HepG2 (cell line): ENCODE results near the gene HELZ2. TPM values are rescaled to one million over a fixed set of nuclear protein-coding genes. Genes with fewer than 3 reads are reported as not detected.
A peak's percentile ranks its signal among the peaks of the same experiment; 100 is the strongest.

Experiments
- ATAC-seq: fragments of 200-7000 bp; cut with Tn5 transposase; 3 replicates; pipeline ENCODE4 v1.9.1; 2020; ENCODE audit warnings: mild to moderate bottlenecking, moderate library complexity
- BruUV-seq: library from RNA; stranded (reverse); fragments of 400-500 nt; replicated peaks from 2 replicates; lab custom pipeline; 2021; lab: Mats Ljungman, UMichigan
- CTCF ChIA-PET: fragments of 300-600 bp; formaldehyde crosslinking; extraction: SDS; loops from one replicate; lab custom pipeline; 2021; ENCODE audit warnings: low total read pairs, inconsistent platforms, low intra/inter-chr PET ratio; lab: Yijun Ruan, JAX
- POLR2A ChIA-PET: fragments of 350-600 bp; sonication (Branson Sonifier 250); formaldehyde crosslinking; loops from one replicate; lab custom pipeline; 2020; ENCODE audit warnings: antibody characterized with exemption, inconsistent platforms; lab: Yijun Ruan, JAX
- DNase-seq: peaks from one replicate; pipeline ENCODE4 v3.0.0-alpha.2; 2015; ENCODE audit warnings: low spot score
- FAIRE-seq: peaks from 3 replicates; lab custom pipeline; 2011; peaks lifted over from hg19 to GRCh38; lab: Jason Lieb, UNC
- H2AFZ ChIP-seq: one replicate; pipeline ENCODE4 v1.6.1; 2011; ENCODE audit warnings: low read length, inconsistent platforms
- H3K27ac ChIP-seq: fragments of 300-600 bp; 3 replicates; pipeline ENCODE4 v1.8.0; 2011; ENCODE audit warnings: mixed run types, mild to moderate bottlenecking, mixed read lengths, low read length, inconsistent platforms; ENCODE audit not compliant: insufficient read depth; ENCODE audit errors: extremely low read length
- H3K27me3 ChIP-seq, 2 experiments: fragments of 200-600 bp in 1 of 2; 2 replicates in 1 of 2; 3 replicates in 1 of 2; pipeline versions ENCODE4 v1.6.0 to v1.8.0; 2011; ENCODE audit warnings: low read length in 2 of 2, mild to moderate bottlenecking in 2 of 2, moderate library complexity in 2 of 2, inconsistent platforms in 1 of 2; ENCODE audit not compliant: insufficient read depth in 2 of 2, control insufficient read depth in 1 of 2
- H3K36me3 ChIP-seq, 2 experiments: fragments of 200-600 bp in 1 of 2; replicated peaks in 1 of 2; 2 replicates in 1 of 2; 3 replicates in 1 of 2; pipeline versions ENCODE4 v1.5.1 to v1.8.0; 2011; ENCODE audit warnings: low read length in 2 of 2, inconsistent platforms in 1 of 2; ENCODE audit not compliant: insufficient read depth in 2 of 2, control insufficient read depth in 1 of 2
- H3K4me1 ChIP-seq: 2 replicates; pipeline ENCODE4 v1.5.1; 2012; ENCODE audit warnings: low read length, inconsistent platforms; ENCODE audit not compliant: insufficient read depth
- H3K4me2 ChIP-seq: 2 replicates; pipeline ENCODE4 v1.6.0; 2011; ENCODE audit warnings: low read depth, low read length, inconsistent platforms
- H3K4me3 ChIP-seq, 3 experiments: fragments of 200-600 bp in 1 of 3; sonication (generic), shearing (Covaris generic) in 1 of 3; replicated peaks in 1 of 3; 2 replicates each; pipeline ENCODE4 v1.5.1; 2011 to 2016; ENCODE audit warnings: low read length in 3 of 3, inconsistent platforms in 2 of 3, low read depth in 2 of 3, mild to moderate bottlenecking in 2 of 3, control low read depth in 1 of 3, mixed read lengths in 1 of 3; ENCODE audit not compliant: insufficient read depth in 1 of 3
- H3K79me2 ChIP-seq: one replicate; pipeline ENCODE4 v1.6.1; 2011; ENCODE audit warnings: low read length, inconsistent platforms; ENCODE audit not compliant: insufficient read depth
- H3K9ac ChIP-seq: 2 replicates; pipeline ENCODE4 v1.6.0; 2011; ENCODE audit warnings: mild to moderate bottlenecking, low read depth, low read length, inconsistent platforms; ENCODE audit not compliant: insufficient read depth
- H3K9me3 ChIP-seq: 2 replicates; pipeline ENCODE4 v1.5.1; 2012; ENCODE audit warnings: mild to moderate bottlenecking, low read length
- H4K20me1 ChIP-seq: 2 replicates; pipeline ENCODE4 v1.6.0; 2011; ENCODE audit warnings: inconsistent platforms, mild to moderate bottlenecking, low read length, moderate library complexity; ENCODE audit not compliant: insufficient read depth
- CAMTA2 ChIP-seq: sonication (generic); formaldehyde crosslinking; IDR thresholded peaks from 2 replicates; pipeline ENCODE4 v1.4.0; 2020; ENCODE audit warnings: mild to moderate bottlenecking, missing genetic modification reagents, borderline replicate concordance
- CREB1 ChIP-seq, 2 experiments: fragments of 450-650 bp in 1 of 2; IDR thresholded peaks; 2 replicates each; pipeline ENCODE4 v1.6.1; 2016 to 2017; ENCODE audit warnings: control low read depth in 1 of 2, mild to moderate bottlenecking in 1 of 2, missing compliant biosample characterization in 1 of 2, missing genetic modification characterization in 1 of 2
- FOXO1 ChIP-seq: sonication (generic); formaldehyde crosslinking; IDR thresholded peaks from 2 replicates; pipeline ENCODE4 v1.4.0; 2020; ENCODE audit warnings: missing genetic modification reagents
- GFI1 ChIP-seq: sonication (generic); formaldehyde crosslinking; IDR thresholded peaks from 2 replicates; pipeline ENCODE4 v1.5.0; 2020; ENCODE audit warnings: missing genetic modification reagents, mild to moderate bottlenecking, borderline replicate concordance
- HOXA9 ChIP-seq: sonication (generic); formaldehyde crosslinking; IDR thresholded peaks from 2 replicates; pipeline ENCODE4 v1.8.1; 2022; ENCODE audit warnings: missing genetic modification reagents, mild to moderate bottlenecking, moderate library complexity, borderline replicate concordance
- ISL2 ChIP-seq: sonication (generic); formaldehyde crosslinking; IDR thresholded peaks from 2 replicates; pipeline ENCODE4 v1.5.0; 2020; ENCODE audit warnings: missing genetic modification reagents
- MAFG ChIP-seq: sonication (generic); formaldehyde crosslinking; IDR thresholded peaks from 2 replicates; pipeline ENCODE4 v1.5.1; 2020; ENCODE audit warnings: mild to moderate bottlenecking, missing genetic modification reagents
- NAIF1 ChIP-seq: sonication (generic); formaldehyde crosslinking; IDR thresholded peaks from 2 replicates; pipeline ENCODE4 v1.5.0; 2020; ENCODE audit warnings: mild to moderate bottlenecking, missing genetic modification reagents, borderline replicate concordance
- PHF8 ChIP-seq: sonication (generic); formaldehyde crosslinking; IDR thresholded peaks from 2 replicates; pipeline ENCODE4 v1.5.0; 2020; ENCODE audit warnings: missing genetic modification reagents
- RAD21 ChIP-seq: fragments of 450-650 bp; formaldehyde crosslinking; IDR thresholded peaks from 2 replicates; pipeline ENCODE4 v1.5.0; 2020; ENCODE audit warnings: mild to moderate bottlenecking
- SMAD9 ChIP-seq: sonication (generic); formaldehyde crosslinking; IDR thresholded peaks from 2 replicates; pipeline ENCODE4 v1.5.1; 2020; ENCODE audit warnings: mild to moderate bottlenecking, missing genetic modification reagents
- ZNF317 ChIP-seq: sonication (generic); formaldehyde crosslinking; IDR thresholded peaks from 2 replicates; pipeline ENCODE4 v1.5.0; 2020; ENCODE audit warnings: mild to moderate bottlenecking, missing genetic modification reagents
- ZNF329 ChIP-seq: sonication (generic); formaldehyde crosslinking; IDR thresholded peaks from 2 replicates; pipeline ENCODE4 v1.9.0; 2021; ENCODE audit warnings: low read depth, mild to moderate bottlenecking, missing genetic modification reagents
- ZNF552 ChIP-seq: sonication (generic); formaldehyde crosslinking; IDR thresholded peaks from 2 replicates; pipeline ENCODE4 v1.9.0; 2022; ENCODE audit warnings: missing genetic modification reagents, mild to moderate bottlenecking, borderline replicate concordance
- ZNF674 ChIP-seq: sonication (generic); formaldehyde crosslinking; IDR thresholded peaks from 2 replicates; pipeline ENCODE4 v1.5.0; 2020; ENCODE audit warnings: low read depth, mild to moderate bottlenecking, missing genetic modification reagents
- ZNF7 ChIP-seq: IDR thresholded peaks from 2 replicates; pipeline ENCODE4 v1.6.1; 2016; ENCODE audit warnings: missing biosample characterization, missing genetic modification reagents
- WGBS: methylation state at CpG from one replicate; pipeline ENCODE4 v1.1.6; 2017; ENCODE audit warnings: low lambda C conversion rate; 5-methylcytosine and 5-hydroxymethylcytosine counted together
- in situ Hi-C: cut with HindIII; loops from 2 replicates; pipeline ENCODE4 v1.10.0; 2017; ENCODE audit warnings: low pct_unique_long_range_greater_than_20kb; ENCODE audit not compliant: extremely low pct_ligation_motif_present
- intact Hi-C: fragments of 100-400 bp; cut with micrococcal nuclease; formaldehyde crosslinking; loops from one replicate; pipeline ENCODE4 v1.10.0; 2022; ENCODE audit not compliant: unreplicated experiment
- polyA plus RNA-seq, 8 experiments: library from polyadenylated mRNA; depleted of rRNA in 3 of 8; stranded (reverse) in 7 of 8; unstranded in 1 of 8; fragments of >200 nt; fragmentation: Illumina TruSeq in 4 of 8; extraction: Trizol in 4 of 8; gene quantifications; 2 replicates each; pipeline versions ENCODE4 v1.2.1 to v1.2.3, GENCODE V29; 2011 to 2016; ENCODE audit warnings: low read depth in 4 of 8, missing spikeins in 1 of 8, mixed read lengths in 1 of 8; ENCODE audit not compliant: insufficient read depth in 1 of 8
- total RNA-seq, 5 experiments: library from RNA; depleted of rRNA; stranded (reverse); fragments of >200 nt; fragmentation: Illumina TruSeq; extraction: Trizol; gene quantifications; 2 replicates each; pipeline ENCODE4 v1.2.3, GENCODE V29; 2016; ENCODE audit warnings: low read depth in 1 of 5
- TF ChIP-seq, protein P1 (sequence below), 2 experiments: fragments of 450-650 bp in 1 of 2; sonication (generic) in 1 of 2; formaldehyde crosslinking; IDR thresholded peaks; 2 replicates each; pipeline versions ENCODE4 v1.5.0 to v1.8.0; 2020 to 2022; ENCODE audit warnings: mild to moderate bottlenecking in 1 of 2, missing genetic modification reagents in 1 of 2

The HELZ2 gene
- total and polyA plus RNA-seq, 2 of the 13 experiments (the other 11 are each of a cell fraction or from before 2014, with no cell fraction given): 9.6 to 10.1 TPM

DNA sequence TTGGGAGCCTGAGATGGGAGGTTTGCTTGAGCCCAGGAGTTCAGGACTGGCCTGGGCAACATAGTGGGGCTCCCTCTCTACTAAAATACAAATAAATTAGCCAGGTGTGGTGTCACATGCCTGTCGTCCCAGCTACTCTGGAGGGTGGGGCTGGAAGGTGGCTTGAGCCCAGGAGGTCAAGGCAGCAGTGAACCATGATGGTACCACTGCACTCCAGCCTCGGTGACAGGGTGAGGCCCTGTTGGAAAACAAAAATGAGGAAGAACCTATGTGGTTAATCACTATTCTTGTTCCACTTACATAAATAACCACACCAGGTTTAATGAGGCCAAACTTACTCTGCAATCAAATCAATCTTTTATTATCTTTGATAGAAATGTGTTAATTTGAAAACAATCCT is 48.1 kb downstream of the HELZ2 start:
- Histone ChIP-seq H3K27ac (no peak overlapping the region), H3K9ac (no peak overlapping the region), H2AFZ (no peak overlapping the region), H3K9me3 (no peaks in the 10 kb centered on the region), H3K36me3 (no peaks in the 10 kb centered on the region), H3K4me1 (peaks cover 9% of the 10 kb centered on the region), H3K79me2 (no peaks in the 10 kb centered on the region), H3K4me3 (no peak overlapping the region), H4K20me1 (peaks cover 6% of the 10 kb centered on the region; the same call in 1 of the 2 replicates), H3K27me3 (peaks cover 13 to 46% of the 10 kb centered on the region in 2 experiments; a peak in 4 of 5 replicates), H3K4me2 (no peak overlapping the region)
- ChIA-PET CTCF (no interaction called here), POLR2A (no interaction called here)
- in situ Hi-C loops: no loop called here
- no peak for FAIRE-seq
- TF ChIP-seq CAMTA2 (CRISPR knock-in tag) (0 out of 2 replicates have a peak, but pooled peaks have one; percentile 28), FOXO1 (CRISPR knock-in tag) (no peak)
- no peak for DNase-seq
- intact Hi-C loops: no loop called here
- no peak for ATAC-seq
- no TSS peak for BruUV-seq
- WGBS: 17% methylated on average over 2 of the region's 2 CpGs

DNA sequence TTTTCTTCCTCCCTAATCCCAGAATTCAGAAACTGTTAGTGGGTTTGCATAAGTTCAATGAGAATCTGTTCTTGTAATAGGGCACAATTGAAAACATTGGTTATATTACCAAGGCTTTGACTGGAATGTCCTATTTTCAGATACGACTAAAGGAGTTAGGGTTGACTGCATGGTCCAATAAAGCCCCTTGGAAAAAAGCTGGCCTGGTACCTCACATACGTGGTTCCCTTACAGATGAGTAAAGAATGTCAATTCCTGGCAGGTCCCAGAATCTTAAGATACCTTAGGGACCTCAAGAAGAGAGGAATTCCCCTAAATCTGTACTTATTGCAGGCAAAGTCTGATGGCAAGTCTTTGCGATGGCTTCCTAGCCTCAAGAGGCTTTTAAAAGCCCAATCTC is 48.9 kb downstream of the HELZ2 start:
- POLR2A ChIA-PET: no interaction called here
- Histone ChIP-seq H3K4me1 (peaks cover 4% of the 10 kb centered on the region; the same call in 1 of the 2 replicates), H3K79me2 (no peaks in the 10 kb centered on the region), H3K27me3 (peaks cover 9 to 39% of the 10 kb centered on the region in 2 experiments; a peak in 4 of 5 replicates), H3K9ac (no peak overlapping the region), H4K20me1 (peaks cover 6% of the 10 kb centered on the region; the same call in 1 of the 2 replicates), H3K9me3 (no peaks in the 10 kb centered on the region), H3K27ac (no peak overlapping the region), H3K4me2 (no peak overlapping the region), H2AFZ (no peak overlapping the region), H3K4me3 (no peak overlapping the region), H3K36me3 (no peaks in the 10 kb centered on the region)
- in situ Hi-C loops (no loop called here), intact Hi-C loops (no loop called here)
- DNase-seq: no peak
- CTCF ChIA-PET: no interaction called here
- ATAC-seq: no peak
- TF ChIP-seq PHF8 (CRISPR knock-in tag): no peak
- no peak for TF ChIP-seq NAIF1 (CRISPR knock-in tag)
- TF ChIP-seq ZNF552: no peak
- TF ChIP-seq ZNF329 (CRISPR knock-in tag): no peak
- no peak for TF ChIP-seq GFI1 (CRISPR knock-in tag)
- TF ChIP-seq, protein P1, sequence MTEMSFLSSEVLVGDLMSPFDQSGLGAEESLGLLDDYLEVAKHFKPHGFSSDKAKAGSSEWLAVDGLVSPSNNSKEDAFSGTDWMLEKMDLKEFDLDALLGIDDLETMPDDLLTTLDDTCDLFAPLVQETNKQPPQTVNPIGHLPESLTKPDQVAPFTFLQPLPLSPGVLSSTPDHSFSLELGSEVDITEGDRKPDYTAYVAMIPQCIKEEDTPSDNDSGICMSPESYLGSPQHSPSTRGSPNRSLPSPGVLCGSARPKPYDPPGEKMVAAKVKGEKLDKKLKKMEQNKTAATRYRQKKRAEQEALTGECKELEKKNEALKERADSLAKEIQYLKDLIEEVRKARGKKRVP (CRISPR knock-in tag; IDR thresholded peaks at IDR 0.05): no peak
- TF ChIP-seq CREB1 (IDR thresholded peaks at IDR 0.05): no peak
- no peak for TF ChIP-seq CREB1 (CRISPR knock-in tag; IDR thresholded peaks at IDR 0.05)
- TF ChIP-seq ISL2 (CRISPR knock-in tag): no peak
- no peak for TF ChIP-seq MAFG (CRISPR knock-in tag)
- TF ChIP-seq SMAD9 (CRISPR knock-in tag): no peak
- TF ChIP-seq ZNF317 (CRISPR knock-in tag): no peak
- no peak for TF ChIP-seq RAD21 (CRISPR knock-in tag)
- TF ChIP-seq ZNF7 (CRISPR knock-in tag): no peak
- TF ChIP-seq HOXA9 (CRISPR knock-in tag): no peak
- TF ChIP-seq ZNF674 (CRISPR knock-in tag): no peak
- no TSS peak for BruUV-seq
- WGBS: 65% methylated on average over 3 of the region's 3 CpGs
- FAIRE-seq: no peak
